Loucy (cell line): ENCODE measurements around the gene SMARCA1.

Experiments used
- H2AFZ ChIP-seq: fragments of 200-600 bp; sonication (generic); 2 replicates; pipeline ENCODE4 v1.6.0; 2016; ENCODE audit warnings: antibody characterized with exemption, mild to moderate bottlenecking, low read length, moderate library complexity
- H3F3A ChIP-seq: fragments of 200-600 bp; 2 replicates; pipeline ENCODE4 v1.6.0; 2016; ENCODE audit warnings: antibody characterized with exemption, low read depth, mild to moderate bottlenecking
- H3K27me3 ChIP-seq: fragments of 200-600 bp; sonication (generic); 2 replicates; pipeline ENCODE4 v1.6.1; 2014; ENCODE audit warnings: low read length, mild to moderate bottlenecking; ENCODE audit not compliant: insufficient read depth, poor library complexity, severe bottlenecking
- H3K36me3 ChIP-seq: fragments of 200-600 bp; sonication (generic); 2 replicates; pipeline ENCODE4 v1.6.1; 2016; ENCODE audit warnings: low read length; ENCODE audit not compliant: insufficient read depth
- H3K4me1 ChIP-seq: fragments of 200-600 bp; sonication (generic); 2 replicates; pipeline ENCODE4 v1.5.1; 2014; ENCODE audit warnings: low read length, mild to moderate bottlenecking; ENCODE audit not compliant: insufficient read depth, poor library complexity, severe bottlenecking
- H3K4me2 ChIP-seq: fragments of 200-600 bp; sonication (generic); 2 replicates; pipeline ENCODE4 v1.6.0; 2014; ENCODE audit warnings: antibody characterized with exemption, low read length, low read depth, mild to moderate bottlenecking; ENCODE audit not compliant: poor library complexity, severe bottlenecking
- H3K4me3 ChIP-seq: fragments of 200-600 bp; sonication (generic); 2 replicates; pipeline ENCODE4 v1.5.1; 2014; ENCODE audit warnings: low read length, mild to moderate bottlenecking, mixed read lengths; ENCODE audit not compliant: poor library complexity, severe bottlenecking
- H3K79me2 ChIP-seq: fragments of 200-600 bp; sonication (generic); 2 replicates; pipeline ENCODE4 v1.6.1; 2014; ENCODE audit warnings: low read length; ENCODE audit not compliant: insufficient read depth
- H3K9ac ChIP-seq: fragments of 200-600 bp; sonication (generic); 2 replicates; pipeline ENCODE4 v1.6.0; 2014; ENCODE audit warnings: mild to moderate bottlenecking, low read depth, low read length, moderate library complexity; ENCODE audit not compliant: poor library complexity, severe bottlenecking
- H3K9me2 ChIP-seq: fragments of 200-600 bp; sonication (generic); replicated peaks from 2 replicates; pipeline ENCODE4 v1.6.1; 2016; ENCODE audit warnings: low read depth, low read length, mixed read lengths
- H3K9me3 ChIP-seq: fragments of 200-600 bp; sonication (generic); 2 replicates; pipeline ENCODE4 v1.6.1; 2014; ENCODE audit warnings: mild to moderate bottlenecking, antibody characterized with exemption, low read length, low read depth; ENCODE audit not compliant: insufficient read depth
- H4K20me1 ChIP-seq: fragments of 200-600 bp; sonication (generic); 2 replicates; pipeline ENCODE4 v1.6.0; 2014; ENCODE audit warnings: antibody characterized with exemption, low read length, mild to moderate bottlenecking; ENCODE audit not compliant: insufficient read depth, poor library complexity, severe bottlenecking
- CTCF ChIP-seq: fragments of 200-600 bp; sonication (generic); conservative IDR thresholded peaks from 2 replicates; pipeline ENCODE4 v1.5.1; 2014; ENCODE audit warnings: mild to moderate bottlenecking, antibody characterized with exemption, low read length
- EZH2phosphoT487 ChIP-seq: fragments of 200-600 bp; IDR thresholded peaks from 2 replicates; pipeline ENCODE4 v1.6.1; 2018; ENCODE audit warnings: antibody characterized with exemption, mild to moderate bottlenecking, moderate library complexity, borderline replicate concordance

The SMARCA1 gene

DNA sequence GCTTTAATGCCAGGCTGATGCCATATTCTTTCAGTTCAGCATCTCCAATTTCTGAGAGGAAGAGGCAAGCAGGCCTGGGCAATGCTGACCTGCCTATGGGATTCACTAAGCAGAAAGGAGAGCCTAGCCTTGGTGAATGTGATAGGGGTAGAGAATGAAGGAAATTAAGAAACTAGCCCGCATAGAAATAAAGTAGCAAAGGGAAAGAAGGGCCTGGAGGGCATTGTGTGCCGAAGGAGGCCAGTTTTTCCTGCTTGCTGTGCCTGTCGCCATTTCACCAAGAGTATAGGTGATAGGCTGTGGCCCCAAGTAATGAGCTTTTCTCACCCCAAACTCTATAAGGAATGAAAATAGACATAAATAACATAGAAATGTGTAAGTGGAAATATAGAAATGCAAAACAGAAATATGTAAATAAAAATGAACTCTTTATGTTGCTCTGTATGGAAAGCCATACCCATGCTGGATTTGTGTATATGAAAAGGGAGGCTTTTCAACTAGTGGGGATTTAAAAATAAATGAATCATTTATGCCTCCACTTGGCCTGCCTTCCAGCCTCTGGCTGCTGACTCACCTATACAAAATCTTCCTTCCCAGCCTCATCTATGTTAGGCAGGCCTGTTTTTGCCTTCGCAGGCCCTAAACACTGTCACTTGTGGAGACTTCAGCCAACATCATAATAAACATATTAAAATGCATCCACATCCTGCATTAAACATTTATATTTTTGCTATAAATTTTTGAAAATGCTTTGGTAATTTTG is 11.7 kb upstream of the SMARCA1 start:
- no peaks in the 10 kb centered on the region for H3K4me1 ChIP-seq
- no peaks in the 10 kb centered on the region for H3K9me3 ChIP-seq
- no peak overlapping the region for H3K9ac ChIP-seq
- no peaks in the 10 kb centered on the region for H3K27me3 ChIP-seq
- H3K79me2 ChIP-seq = no peaks in the 10 kb centered on the region
- TF ChIP-seq EZH2phosphoT487 (no peak), CTCF (no peak)
- no peak overlapping the region for H3K4me3 ChIP-seq
- H3K4me2 ChIP-seq = no peak overlapping the region
- H3K9me2 ChIP-seq = no peaks in the 10 kb centered on the region
- H3F3A ChIP-seq = no peaks in the 10 kb centered on the region
- no peaks in the 10 kb centered on the region for H4K20me1 ChIP-seq
- no peaks in the 10 kb centered on the region for H3K36me3 ChIP-seq
- H2AFZ ChIP-seq = no peak overlapping the region

DNA sequence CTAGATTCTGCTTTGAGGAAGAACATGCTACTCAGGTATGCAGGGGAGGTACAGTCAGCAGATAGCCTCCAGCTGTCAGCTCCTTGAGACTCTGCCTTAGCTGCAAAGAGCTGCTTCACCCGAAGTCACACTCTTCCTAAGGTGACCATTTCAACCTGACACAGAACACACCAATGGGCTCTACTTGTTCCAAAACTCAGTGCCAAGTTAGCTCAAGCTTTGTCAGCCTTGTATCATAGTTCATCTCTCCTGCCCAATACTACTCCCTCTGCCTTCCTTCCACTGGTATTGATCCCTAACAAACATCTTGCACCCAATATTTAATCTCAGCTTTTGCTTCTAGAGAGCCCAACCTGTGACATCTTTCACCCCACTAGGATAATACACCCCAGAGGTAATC is 7.8 kb upstream of the SMARCA1 start:
- Histone ChIP-seq H3K9me3 (no peaks in the 10 kb centered on the region), H3K4me2 (no peak overlapping the region), H4K20me1 (no peaks in the 10 kb centered on the region), H3K27me3 (no peaks in the 10 kb centered on the region), H3K36me3 (no peaks in the 10 kb centered on the region), H3K4me1 (no peaks in the 10 kb centered on the region), H3F3A (no peaks in the 10 kb centered on the region), H3K79me2 (no peaks in the 10 kb centered on the region), H3K9ac (no peak overlapping the region), H3K4me3 (no peak overlapping the region), H3K9me2 (no peaks in the 10 kb centered on the region), H2AFZ (no peak overlapping the region)
- TF ChIP-seq EZH2phosphoT487 (no peak), CTCF (no peak)

DNA sequence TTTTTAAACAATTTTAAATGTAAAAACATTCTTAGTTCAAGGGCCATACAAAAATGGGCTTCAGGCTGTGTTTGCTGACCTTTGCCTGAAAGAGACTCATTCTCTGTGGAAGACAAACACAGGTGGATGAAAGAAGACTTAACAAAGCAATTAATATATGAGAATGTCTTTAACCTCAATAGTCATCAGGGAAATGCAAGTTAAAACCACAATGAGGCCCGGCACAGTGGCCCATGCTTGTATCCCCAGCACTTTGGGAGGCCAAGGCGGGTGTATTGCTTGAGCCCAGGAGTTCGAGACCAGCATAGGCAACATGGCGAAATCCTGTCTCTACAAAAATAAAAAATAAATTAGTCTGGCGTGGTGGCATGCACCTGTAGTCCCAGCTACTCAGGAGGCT is 7.1 kb upstream of the SMARCA1 start:
- no peak for TF ChIP-seq EZH2phosphoT487
- no peak for TF ChIP-seq CTCF

More for the DNA sequence above, 7.1 kb upstream of the SMARCA1 start:
- Histone ChIP-seq H3F3A (no peaks in the 10 kb centered on the region), H3K36me3 (no peaks in the 10 kb centered on the region), H3K4me2 (no peak overlapping the region), H2AFZ (no peak overlapping the region), H3K9me3 (no peaks in the 10 kb centered on the region), H3K9ac (no peak overlapping the region), H3K4me3 (no peak overlapping the region), H4K20me1 (no peaks in the 10 kb centered on the region), H3K9me2 (no peaks in the 10 kb centered on the region), H3K79me2 (no peaks in the 10 kb centered on the region), H3K27me3 (no peaks in the 10 kb centered on the region), H3K4me1 (no peaks in the 10 kb centered on the region)
